ENCODE measurements around the gene PLEKHJ1.
A peak's percentile ranks its signal among the peaks of the same experiment; 100 is the strongest.
"Not testable (repeated sequence)": the region's sequence is repeated elsewhere in the genome, so short reads cannot be mapped to it uniquely, and the experiment has no call there.

Gene PLEKHJ1

GRCh38 chr19:2236314-2237050, at the start of gene PLEKHJ1, which contains the start of gene SF3A2:
Gene PLEKHJ1 (minus strand): TSS chr19:2236329. CDS start chr19:2236248, 81 bp downstream.
Gene SF3A2 (plus strand): TSS chr19:2236824. CDS start chr19:2243419, 6,595 bp downstream.
- DNase-seq, result peak; percentile 78

- DNase-seq, result no peak
Measured at GRCh38 chr19:2283835-2284507, 47.8 kb upstream of the PLEKHJ1 start.

- no peak for DNase-seq
Measured at GRCh38 chr19:2282862-2283237, 46.7 kb upstream of the PLEKHJ1 start.

- no peak for DNase-seq
Measured at GRCh38 chr19:2282062-2282861, 46.1 kb upstream of the PLEKHJ1 start, which contains the start of gene PEAK3. Gene PEAK3 (minus strand): TSS chr19:2282175. CDS start chr19:2280931, 1,244 bp downstream.

GRCh38 chr19:2281265-2282061, 45.3 kb upstream of the PLEKHJ1 start:
- DNase-seq, result not testable (repeated sequence)

GRCh38 chr19:2280633-2281264, 44.6 kb upstream of the PLEKHJ1 start:
- DNase-seq, result no peak

- no peak for DNase-seq
Measured at GRCh38 chr19:2278459-2279158, 42.5 kb upstream of the PLEKHJ1 start.

GRCh38 chr19:2277138-2277537, 41.0 kb upstream of the PLEKHJ1 start:
- DNase-seq, result no peak

GRCh38 chr19:2276429-2276986, 40.4 kb upstream of the PLEKHJ1 start:
- DNase-seq, result no peak

- DNase-seq, result no peak
Measured at GRCh38 chr19:2275588-2276428, 39.7 kb upstream of the PLEKHJ1 start.

- no peak for DNase-seq
Measured at GRCh38 chr19:2274931-2275535, 38.9 kb upstream of the PLEKHJ1 start.

- no peak for DNase-seq
Measured at GRCh38 chr19:2274185-2274711, 38.1 kb upstream of the PLEKHJ1 start.

GRCh38 chr19:2273356-2274184, 37.4 kb upstream of the PLEKHJ1 start:
- peak; percentile 38 for DNase-seq

GRCh38 chr19:2271234-2272103, 35.3 kb upstream of the PLEKHJ1 start:
- DNase-seq, result no peak

GRCh38 chr19:2270423-2271233, 34.5 kb upstream of the PLEKHJ1 start:
- no peak for DNase-seq

GRCh38 chr19:2270157-2270422, 34.0 kb upstream of the PLEKHJ1 start:
- DNase-seq, result no peak

Data from DMS153 (cell line).